Fibroblast of skin of back (primary cell): ENCODE data around the gene DNM2.
"Not testable (repeated sequence)": the region's sequence is repeated elsewhere in the genome, so short reads cannot be mapped to it uniquely, and the experiment has no call there.

Experiments used
- DNase-seq: peaks from one replicate; pipeline ENCODE4 v3.0.0-alpha.2; 2013

Gene DNM2

DNA sequence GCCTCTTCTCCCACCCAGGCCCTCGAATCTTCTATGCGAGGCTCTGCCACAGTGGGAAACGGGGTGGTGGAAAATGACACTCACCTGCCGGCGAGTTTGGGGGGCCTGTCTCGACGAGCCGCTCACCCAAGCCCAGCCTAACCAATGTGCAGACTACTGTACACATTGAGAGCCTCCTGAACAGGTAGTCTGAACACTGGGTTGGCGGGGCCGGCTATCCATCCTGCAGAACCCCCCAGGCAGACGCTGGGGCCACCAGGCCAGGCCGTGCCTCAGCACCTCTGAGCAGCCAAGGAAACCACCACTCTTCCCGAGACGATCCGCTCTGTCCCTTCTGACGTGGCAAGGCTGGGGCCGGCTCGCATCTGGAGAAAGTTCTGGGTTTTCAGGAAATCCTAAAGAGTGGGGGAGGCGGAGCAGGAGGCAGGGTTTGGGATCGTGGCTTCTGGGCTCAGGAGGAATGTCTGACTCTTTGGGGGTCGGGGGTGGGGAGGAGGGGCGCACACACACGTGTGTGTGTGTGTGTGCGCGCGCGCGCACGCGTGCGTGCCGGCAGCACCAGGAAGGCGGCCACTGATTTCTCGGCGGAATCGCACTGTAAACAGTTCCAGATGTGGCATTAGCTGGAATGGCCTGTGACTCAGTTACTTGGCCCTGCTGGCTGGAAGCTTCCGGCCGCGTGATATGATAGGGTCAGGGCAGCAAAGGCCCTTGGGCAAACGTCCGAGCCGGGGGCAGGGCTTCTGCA, 99.6 kb downstream of the DNM2 start:
- peak; percentile 97 for DNase-seq

DNA sequence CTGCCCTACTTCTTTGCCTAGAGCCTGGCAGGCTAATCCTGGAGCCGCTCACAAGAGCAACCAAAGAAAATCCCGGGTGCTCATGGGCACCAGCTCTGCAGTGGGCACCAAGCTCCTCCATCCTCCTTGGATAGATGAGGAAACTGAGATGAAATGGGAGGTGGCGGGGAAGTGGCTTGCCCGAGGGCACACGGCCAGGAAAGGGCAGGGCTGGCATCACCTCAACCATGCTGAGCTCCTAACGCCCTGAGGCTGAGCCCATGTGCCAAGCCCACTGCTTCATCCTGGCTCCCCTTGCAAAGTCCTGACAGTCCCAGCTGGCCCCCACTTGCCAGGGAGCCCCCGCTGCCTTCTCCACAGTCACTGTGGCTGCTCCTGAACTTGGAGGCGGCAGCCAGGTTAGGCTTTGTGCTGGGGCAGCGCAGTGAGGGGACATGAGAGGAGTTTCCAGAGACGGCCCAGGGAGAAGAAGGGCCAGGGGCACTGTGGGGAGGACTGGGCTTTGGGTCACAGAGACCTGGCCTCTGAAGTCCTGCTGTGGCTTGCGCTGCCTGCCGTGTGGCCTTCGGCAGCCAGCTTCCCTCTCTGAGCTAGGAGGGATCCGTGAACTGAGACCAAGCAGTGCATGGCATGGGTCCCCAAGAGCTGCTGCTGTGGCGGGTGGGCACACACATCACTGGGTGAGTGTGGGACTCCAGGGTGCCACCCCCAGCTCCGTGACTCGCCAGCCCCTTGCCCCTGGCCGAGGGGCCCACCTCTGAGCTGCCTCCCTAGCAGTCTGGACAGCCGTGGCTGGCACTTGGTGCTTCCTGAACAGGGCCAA, 100.6 kb downstream of the DNM2 start:
- no peak for DNase-seq

DNA sequence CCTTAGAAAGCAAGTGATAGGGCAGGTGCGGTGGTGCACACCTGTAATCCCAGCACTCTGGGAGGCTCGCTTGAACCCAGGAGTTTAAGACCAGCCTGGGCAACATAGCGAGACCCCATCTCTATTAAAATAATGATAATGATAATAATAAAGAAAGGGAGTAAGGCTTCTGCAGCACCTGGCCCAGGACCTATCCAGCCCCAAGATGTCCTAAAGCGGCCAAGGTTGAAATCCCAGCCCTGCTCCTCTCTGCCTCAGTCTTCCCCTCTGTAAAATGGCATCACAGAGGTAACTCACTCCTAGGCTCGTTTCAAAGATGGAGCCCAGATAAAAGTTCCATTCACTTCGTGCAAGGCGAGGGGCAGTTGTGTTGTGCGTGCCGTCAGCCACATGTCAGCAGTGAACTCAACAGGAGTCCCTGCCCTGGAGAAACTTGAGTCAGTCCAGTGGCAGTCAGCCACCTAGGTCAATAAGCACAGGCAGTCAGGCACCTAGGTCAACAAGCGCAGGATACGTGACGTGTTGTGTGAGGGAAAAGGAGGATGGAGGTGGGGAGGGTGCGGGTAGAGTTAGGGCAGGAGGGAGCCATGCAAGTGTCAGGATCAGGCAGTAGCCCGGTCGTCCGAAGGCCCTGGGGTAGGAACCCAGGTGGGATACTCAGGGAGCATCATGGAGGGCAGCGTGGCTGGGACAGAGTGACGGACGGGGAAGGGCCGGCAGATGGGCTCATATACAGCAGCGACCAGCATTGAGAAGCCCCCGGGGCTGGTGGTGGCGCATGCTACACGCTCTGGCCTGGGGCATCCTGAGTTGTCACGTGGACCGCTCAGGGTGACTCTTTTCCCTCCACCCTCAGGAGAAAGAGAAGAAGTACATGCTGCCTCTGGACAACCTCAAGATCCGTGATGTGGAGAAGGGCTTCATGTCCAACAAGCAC, 101.5 kb downstream of the DNM2 start:
- DNase-seq: no peak

DNA sequence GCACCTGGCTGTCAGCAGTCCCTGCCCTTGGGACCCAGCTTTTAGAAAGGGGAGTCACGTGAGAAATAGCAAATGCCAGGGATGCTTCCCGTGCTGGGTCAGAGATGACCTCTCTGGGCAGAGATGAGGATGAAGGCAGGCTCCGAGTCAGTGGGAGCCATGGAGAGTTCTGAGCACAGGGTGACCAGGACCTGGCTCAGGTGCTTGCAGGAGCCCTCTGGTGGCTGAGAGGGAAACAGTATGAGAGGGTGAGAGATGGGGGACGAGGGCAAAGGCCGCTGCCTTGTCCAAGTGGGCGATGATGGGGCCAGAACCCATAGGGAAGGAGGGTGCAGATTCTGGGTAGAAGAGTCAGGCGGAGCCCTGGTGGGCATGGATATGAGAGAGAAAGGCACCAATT, 102.3 kb downstream of the DNM2 start:
- DNase-seq: no peak

DNA sequence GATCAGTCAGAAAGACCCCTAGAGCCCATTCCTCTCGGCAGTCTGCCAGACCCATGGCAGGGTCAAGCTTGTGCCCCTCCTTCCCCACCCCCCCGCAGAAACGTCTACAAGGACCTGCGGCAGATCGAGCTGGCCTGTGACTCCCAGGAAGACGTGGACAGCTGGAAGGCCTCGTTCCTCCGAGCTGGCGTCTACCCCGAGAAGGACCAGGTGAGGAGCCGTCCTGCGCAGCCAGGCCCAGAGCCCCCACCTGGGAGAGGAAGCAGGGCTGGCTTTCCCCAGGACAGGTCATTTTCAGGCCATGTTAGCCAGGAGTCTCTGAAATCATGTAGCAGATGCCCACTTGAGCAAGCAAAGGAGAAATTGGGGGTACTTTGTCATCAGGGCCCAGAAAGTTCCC, 105.8 kb downstream of the DNM2 start:
- no peak for DNase-seq

DNA sequence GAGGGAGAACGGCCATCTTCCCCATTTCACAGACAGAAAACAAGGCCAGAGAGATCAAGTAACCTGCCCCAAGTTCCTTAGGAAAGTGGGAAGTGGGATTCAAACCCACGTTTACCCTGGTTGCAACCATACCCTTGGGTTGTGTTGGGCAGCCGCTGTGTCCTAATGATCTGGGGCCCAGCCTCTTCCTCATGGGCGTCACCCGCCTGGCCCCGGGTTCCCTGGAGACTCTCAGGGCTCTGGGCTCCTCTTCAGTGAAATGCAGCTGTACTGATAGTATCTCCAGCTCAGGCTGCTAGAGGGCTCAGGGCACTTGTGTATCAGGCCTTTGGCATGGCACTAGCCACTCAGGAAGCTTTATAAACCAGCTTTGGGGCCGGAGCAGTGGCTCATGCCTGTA, 108.4 kb downstream of the DNM2 start:
- no peak for DNase-seq

DNA sequence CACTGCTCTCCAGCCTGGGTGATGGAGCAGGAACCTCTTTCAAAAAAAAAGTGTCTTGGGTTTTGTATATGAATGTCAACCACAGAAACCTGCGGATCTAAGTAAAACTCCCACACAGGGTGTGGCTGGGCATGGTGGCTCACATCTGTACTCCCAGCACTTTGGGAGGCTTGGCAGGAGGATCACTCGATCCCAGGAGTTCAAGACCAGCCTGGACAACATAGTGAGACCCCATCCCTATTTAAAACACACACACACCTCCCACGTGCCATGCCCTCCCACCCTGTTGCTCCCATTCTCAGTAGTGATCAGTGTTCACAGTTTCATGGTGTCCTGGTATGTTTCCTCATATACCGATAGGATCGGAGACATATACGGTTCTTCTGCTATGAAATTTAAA, 109.0 kb downstream of the DNM2 start:
- DNase-seq: no peak

DNA sequence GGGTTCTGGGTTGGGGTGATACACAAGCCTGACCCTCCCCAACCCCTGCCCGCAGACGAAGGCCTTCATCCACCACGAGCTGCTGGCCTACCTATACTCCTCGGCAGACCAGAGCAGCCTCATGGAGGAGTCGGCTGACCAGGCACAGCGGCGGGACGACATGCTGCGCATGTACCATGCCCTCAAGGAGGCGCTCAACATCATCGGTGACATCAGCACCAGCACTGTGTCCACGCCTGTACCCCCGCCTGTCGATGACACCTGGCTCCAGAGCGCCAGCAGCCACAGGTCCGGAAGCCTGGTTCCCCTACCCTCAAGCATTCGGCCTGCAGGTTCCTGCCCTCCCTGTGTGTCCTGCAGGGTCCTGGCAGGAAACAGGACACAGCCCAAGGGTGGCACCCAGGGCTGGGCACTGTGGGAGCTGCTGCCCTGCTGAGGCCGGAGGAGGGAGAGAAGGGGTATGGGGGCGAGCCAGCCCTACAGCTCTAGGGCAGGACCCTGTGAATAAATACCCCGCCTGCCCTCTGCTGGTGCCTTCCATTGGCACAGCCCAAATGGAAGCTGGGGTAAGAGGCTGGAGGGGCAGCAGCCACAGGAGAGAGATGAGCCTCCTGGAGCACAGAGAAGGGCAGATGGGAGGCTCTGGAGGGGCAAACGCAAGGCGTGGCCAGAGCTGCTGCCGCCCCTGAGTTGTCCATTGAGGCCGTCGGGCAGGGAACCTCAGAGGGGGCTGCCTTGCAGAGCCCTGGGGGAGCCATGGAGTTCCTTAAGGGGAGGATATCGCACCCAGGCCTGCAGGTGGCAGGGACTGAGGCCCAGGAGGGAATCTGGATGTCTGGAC, 111.3 kb downstream of the DNM2 start:
- no peak for DNase-seq

DNA sequence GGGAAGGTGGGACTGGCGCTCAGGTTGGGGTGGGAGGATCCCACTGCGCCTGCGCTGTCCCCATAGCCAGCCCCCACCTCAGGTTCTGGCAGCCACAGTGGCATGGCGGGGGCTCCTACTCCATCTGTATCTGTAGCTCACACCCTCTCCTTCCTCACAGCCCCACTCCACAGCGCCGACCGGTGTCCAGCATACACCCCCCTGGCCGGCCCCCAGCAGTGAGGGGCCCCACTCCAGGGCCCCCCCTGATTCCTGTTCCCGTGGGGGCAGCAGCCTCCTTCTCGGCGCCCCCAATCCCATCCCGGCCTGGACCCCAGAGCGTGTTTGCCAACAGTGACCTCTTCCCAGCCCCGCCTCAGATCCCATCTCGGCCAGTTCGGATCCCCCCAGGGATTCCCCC, 112.1 kb downstream of the DNM2 start:
- DNase-seq: no peak

DNA sequence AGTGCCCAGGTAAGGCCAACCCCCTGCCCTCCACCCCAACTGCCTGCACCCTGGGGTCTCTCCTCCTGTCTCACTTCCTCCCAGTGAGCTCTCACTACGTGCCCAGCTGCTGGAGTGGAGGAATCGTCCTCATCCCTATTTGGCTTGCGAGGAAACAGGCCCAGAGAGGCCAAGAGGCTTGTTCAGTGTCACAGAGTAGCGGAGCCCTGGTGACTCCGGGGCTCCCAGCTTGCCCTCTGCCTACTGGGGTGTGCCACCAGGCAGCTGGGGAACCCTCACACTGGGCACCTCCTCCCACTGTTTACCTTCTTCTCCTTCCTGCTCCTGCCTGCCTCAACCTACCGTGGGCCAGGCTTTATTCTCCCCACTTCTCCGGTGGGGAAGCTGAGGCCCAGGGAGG, 112.5 kb downstream of the DNM2 start:
- no peak for DNase-seq

DNA sequence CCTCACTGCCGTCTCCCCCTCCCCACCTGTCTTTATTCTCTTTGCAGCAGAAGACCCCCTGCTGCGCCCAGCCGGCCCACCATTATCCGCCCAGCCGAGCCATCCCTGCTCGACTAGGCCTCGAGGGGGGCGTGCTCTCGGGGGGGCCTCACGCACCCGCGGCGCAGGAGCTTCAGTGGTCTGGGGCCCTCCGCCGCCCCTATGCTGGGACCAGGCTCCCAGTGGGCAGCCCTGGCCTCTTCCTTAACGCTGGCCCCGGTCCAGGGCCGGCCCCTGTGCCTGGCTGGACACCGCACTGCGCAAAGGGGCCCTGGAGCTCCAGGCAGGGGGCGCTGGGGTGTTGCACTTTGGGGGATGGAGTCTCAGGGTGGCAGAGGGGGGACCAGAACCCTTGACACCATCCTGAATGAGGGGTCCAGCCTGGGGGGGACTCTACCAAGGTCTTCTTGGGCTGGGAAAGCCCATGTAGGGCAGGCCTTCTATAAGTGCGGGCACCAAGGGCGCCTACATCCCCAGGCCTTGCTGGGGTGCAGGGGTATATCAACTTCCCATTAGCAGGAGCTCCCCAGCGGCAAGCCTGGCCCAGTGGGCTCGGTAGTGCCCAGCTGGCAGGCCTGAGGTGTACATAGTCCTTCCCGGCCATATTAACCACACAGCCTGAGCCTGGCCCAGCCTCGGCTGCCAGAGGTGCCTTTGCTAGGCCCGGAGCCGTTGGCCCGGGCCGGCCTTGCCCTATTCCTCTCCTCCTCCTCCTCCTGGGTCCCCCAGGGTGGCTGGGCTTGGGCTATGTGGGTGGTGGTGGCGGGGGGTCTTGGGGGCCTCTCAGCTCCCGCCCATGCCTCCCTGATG, 113.3 kb downstream of the DNM2 start:
- DNase-seq: no peak

DNA sequence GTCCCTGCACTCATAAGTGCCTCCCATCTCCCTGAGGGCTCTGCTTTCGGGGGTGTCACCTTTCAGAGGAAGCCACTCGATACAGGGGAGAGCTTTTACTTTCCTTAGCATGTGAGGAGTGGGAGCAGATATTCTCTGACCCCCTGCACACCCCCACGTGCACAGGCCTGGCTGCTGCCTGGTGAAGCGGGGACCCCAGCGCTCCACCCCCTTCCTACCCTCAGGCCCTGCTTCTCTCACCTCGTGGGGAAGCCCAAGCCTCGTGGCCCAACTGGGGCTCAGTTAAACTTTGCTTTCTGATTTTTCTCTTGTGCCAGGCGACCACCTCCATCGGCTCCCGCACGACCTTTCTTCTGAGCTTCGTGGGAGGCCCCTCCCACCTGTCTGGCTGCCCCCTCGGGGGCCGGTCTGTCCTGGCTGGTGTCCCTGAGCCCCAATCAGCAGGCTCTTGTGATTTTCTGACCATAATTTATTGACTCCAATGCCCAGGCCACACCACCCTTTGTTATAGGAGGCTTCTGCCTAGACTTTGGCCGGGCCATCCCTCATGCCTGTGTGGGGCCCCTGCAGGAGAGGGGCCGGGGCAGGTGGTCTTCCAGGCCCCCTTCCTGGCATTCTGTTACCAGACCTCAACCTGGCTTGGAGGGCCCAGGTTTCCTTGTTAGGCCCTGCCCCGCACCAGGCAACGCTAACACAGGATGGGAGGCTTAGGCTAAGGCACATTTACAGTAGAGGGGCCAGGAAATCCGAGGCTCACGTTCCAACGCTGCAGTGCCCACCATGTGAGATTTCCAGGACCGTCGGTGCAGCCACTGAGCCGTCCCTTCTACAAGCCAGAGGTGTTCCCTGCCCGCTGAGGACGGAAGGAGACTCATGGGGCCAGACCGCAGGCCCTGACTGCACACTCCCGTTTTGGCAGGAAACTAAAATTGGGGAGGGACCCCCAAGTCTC, 114.4 kb downstream of the DNM2 start:
- DNase-seq: no peak

DNA sequence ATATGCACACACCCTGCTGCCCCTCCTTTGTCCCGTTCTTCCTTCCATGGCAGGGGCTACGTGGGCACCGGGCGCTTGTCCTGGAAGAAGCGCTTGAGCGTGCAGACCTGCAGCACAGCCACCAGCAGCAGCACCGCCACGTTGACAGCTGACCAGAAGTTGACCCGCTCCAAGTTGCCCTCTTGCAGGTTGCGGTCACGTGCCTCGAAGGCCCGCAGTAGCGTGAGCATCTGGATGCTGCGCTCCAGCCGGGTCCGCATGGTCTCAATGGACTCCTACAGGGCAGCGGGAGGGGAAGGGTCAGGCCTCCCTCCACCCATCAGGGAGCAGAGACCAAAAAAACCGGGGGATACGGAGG, 115.0 kb downstream of the DNM2 start:
- no peak for DNase-seq

DNA sequence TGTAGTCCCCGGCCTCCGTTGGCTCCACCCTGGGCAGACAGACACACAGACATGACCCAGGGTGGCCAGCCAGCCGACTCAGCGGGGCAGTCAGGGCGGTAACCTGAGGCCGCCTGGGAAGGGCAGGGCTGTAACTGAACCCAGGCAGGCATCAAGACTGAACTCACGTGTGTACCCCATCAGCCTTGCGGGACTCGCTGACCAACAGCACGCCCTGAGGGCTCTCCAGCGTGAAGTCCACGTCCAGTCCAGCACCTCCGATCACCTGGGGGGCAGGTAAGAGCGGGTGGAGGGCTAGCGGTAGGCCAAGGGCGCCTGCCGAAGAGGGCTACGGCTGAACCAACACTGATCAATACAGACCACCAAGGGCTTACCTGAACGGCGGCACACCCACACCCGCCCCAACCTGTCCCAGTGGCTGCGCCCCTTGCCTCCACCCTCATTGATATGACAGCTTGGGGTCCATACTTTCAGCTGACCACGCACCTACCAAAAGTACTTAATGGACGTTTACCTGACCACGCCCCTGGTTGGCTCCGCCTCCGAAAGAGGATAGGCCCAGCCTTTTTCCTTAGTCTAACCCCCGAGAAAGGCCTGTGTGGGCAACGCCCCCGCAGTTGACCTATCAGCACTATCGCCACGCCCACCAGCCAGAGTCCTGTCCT, 117.3 kb downstream of the DNM2 start:
- DNase-seq: no peak

DNA sequence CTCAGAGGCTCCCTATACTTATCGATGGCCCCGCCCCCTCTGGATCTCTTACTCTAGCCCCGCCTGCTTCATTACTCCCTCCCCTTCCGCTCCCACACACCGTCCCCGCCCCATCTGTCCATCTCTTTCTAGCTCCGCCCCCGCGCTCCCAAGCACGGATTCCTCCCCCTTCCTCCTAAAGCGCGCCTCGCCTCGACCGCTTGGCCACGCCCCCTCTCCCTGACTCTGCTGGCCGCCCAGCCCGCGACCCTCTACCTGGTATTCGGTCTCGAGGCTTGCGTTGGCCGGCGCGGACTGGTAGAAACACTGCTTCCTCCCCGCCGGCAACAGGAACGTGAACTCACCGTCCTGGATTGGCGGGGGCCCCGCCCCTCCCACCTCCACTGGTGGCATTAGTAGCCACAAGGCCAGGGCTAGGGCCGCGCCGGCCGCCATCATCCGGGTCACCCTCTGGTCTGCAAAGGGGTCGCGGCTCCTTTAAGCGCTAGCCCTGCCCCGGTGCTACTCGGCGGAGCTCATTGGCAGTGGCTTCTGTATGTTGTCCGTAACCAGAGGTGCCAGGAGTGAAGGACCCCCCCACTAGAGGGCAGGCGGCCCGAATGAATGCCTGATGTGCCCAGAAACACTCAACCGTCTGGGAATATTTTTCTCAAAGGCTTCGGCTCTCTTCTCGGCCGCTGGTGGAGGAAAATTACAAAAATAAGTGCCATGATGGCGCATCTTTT, 118.0 kb downstream of the DNM2 start, which contains the start of gene TMED1:
Gene TMED1, minus strand, starts transcription at position 459 of the 725 bp plus-strand sequence. Its CDS starts 21 bp downstream, at position 438.
- DNase-seq: peak; percentile 99

DNA sequence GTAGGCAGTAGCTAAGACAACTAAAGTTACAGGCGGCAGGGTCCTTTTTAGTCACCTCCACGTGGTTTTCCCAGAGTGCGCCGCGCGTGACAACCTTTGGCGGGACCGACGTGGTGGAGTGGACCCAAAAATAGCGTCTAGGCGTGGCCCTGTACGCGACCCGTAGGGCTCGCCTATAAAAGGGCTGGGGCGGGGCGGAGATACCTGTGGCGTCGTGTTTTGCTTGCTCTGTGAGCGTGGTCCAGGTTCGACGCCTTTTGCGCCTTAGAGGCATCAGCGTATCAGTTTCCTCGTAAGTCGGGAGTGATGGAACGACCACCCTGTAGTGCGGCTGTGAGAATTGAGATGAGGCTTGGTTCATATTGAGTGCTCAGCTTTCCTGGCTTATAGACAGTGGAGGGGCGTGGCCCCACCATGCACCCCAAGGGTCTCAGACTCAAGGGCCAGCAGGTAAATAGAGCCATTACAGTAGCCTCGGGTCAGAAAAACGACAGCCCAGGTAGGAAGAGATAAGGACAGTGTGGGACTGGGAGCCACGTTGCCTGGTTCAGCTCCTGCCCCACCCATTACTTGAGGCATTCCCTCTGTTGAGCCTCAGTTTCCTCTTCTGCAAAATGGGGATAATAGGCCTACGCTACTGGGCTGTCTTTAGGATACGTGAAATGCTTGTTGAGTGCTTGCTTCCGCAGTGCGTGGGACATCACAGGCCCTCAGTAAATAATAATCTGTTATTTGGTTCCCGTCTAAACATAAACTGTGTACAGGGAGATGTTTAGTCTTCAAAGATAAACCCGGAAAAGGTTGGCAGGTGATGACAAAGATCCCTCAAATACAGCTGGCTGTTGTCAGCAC, 118.8 kb downstream of the DNM2 start:
- DNase-seq: peak; percentile 86

DNA sequence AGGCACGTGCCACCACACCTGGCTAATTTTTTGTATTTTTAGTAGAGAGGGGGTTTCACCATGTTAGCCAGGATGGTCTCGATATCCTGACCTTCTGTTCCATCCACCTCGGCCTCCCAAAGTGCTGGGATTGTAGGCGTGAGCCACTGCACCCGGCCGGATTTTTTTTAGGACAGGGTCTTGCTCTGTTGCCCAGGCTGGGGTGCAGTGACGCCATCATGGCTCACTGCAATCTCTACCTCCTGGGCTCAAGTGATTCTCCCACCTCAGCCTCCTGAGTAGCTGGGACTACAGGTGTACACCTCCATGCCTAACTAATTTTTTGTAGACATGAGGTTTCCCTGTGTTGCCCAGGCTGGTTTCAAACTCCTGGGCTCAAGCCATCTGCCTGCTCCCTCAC, 119.8 kb downstream of the DNM2 start:
- DNase-seq: not testable (repeated sequence)

DNA sequence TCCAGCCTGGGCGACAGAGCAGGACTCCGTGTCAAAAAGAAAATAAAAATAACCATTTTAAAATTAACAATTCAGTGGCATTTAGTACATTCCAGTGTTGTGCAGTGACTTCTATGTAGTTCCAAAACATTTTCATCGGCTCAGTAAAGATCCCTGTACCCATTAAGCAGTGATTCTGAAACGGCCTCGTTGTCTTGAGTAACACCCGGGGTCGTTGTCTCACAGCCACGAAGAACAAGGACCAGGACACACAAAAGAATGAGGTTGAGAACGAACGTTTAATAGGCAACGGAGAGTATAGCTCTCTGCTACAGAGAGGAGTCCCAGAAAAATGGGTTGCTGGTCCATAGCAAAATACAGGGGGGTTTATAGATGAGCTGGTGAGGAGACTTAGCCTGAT, 120.5 kb downstream of the DNM2 start:
- DNase-seq: no peak
